HG03060 (cell line): ENCODE measurements around the gene GAS6.

Source experiments
- ATAC-seq: cut with Tn5 transposase; IDR thresholded peaks from one replicate; pipeline ENCODE4 v1.9.1; 2021; ENCODE audit warnings: low read depth, moderate number of reproducible peaks; ENCODE audit not compliant: unreplicated experiment

The GAS6 gene

GRCh38 chr13:113813070-113813748 lies 50.7 kb downstream of the GAS6 start:
- no peak for ATAC-seq

DNA sequence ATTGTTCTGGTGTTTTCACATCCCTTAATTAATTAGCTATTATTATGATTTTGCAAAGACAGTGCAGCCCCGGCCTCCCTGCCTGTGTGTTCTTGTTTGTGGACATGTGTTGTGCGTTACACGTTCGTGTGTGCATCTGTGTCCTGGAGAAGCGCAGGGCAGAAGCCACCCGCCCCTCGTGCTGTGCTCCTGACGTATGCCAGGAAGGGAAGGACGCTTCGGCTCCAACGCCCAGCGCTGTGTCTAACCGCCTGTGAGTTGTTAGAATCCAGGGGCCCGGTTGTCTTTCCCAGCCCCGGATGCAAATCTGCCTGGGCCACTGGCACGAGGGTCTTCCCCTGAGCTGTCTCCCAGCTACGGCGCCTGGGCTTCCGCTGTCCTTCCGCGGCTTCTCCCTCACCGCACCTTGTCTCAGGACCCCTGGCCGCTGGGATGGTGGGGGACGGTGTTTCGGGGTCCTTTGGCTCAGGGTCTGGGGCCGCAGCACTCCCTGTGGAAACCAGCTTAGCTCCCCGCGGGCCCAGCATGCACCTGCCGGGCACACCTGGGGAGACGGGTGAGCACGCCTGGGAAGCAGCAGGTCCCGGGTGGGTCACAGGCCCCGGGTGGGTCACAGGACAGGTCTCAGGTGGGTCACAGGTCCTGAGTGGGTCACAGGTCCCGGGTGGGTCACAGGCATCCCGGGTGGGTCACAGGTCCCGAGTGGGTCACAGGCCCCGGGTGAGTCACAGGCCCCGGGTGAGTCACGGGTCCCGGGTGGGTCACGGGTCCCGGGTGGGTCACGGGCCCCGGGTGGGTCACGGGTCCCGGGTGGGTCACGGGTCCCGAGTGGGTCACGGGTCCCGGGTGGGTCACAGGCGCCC lies 51.5 kb downstream of the GAS6 start:
- ATAC-seq: no peak

DNA sequence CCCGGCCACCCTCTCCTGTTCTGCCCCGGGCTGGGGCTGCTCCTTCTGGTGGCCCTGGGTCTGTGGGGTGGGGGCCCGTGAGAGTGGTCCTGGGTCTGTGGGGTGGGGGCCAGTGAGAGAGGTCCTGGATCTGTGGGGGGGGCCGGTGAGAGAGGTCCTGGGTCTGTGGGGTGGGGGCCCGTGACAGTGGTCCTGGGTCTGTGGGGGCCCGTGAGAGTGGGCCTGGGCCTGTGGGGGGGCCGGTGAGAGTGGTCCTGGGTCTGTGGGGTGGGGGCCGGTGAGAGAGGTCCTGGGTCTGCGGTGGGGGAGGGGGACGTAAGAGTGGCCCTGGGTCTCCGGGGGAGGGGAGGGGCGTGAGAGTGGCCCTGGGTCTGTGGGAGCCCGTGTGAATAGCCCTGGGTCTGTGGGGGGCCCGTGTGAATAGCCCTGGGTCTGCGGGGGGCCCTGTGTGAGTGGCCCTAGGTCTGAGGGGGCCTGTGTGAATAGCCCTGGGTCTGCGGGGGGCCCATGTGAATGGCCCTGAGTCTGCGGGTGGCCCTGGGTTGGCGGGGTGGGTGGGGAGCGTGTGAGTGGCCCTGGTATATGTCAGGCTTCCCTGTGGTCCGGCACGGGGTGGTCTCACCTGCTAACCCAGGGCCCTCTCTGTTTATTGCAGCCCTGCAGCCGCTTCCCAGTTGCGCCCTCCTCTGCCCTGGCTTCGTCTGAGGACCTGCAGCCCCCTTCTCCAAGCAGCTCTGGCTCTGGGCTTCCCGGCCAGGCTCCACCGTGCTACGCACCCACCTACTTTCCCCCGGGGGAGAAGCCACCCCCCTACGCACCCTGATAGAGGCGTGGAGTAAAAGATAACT lies 52.6 kb downstream of the GAS6 start:
- ATAC-seq: no peak

- ATAC-seq: no peak
Measured at GRCh38 chr13:113810640-113811039, 53.2 kb downstream of the GAS6 start.

DNA sequence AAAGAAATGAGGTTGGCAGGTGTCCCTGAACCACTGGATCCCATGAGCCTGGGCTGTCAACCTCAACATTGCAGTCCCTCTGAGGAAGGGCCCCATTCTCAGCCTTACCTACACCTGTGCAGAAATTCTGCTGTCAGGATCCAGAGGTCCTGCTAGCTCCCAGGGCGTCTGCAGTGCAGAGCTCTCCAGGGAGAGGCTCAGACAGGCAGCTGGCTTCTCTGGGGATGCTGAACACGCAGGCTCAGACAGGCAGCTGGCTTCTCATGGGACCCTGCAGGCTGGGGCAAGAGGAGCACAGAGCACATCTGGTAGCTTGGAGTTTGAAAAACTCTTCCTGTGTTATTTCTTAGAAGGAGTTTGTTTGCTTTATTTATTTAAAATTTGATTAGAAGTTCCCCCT lies 53.9 kb downstream of the GAS6 start:
- no peak for ATAC-seq

- no peak for ATAC-seq
Measured at GRCh38 chr13:113808058-113808834, 55.6 kb downstream of the GAS6 start.

DNA sequence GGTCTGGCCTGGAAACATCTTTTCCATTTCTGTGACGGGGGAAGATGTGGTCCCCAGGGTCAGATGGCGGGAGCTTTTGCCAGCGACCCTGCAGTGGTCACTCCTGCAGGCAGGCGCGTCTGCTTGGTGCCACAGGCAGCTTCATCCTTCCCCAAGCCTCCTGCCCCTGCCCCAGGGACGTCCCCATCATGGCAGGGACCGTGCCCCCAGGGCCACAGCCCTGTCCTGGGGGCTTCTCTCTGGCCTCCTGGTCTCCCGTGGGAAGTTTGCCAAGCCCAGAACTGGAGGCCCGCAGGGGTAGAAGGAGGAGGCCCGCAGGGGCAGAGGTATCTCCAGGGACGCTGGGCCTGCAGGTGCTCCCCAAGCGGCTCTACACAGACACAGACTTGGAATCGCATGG lies 57.4 kb downstream of the GAS6 start:
- no peak for ATAC-seq

DNA sequence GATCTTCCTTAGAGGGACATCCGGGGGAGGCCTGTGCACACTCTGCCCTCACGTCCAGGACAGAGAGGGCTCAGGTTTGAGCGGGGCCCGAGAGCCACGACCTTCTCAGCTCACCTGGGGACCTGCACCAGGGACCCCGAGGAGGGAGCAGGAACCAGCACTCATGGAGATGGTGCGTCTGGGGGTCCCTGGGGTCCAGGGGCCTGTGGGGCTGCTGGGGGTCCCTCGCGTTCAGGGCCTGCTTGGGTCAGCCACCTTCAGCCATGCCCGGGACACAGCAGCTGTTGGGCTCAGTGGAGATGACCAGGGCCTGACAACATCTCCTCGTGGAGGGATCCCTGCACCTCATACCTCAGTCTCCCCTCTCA lies 57.8 kb downstream of the GAS6 start:
- ATAC-seq: no peak

- ATAC-seq: no peak
Measured at GRCh38 chr13:113805431-113806103, 58.3 kb downstream of the GAS6 start.

DNA sequence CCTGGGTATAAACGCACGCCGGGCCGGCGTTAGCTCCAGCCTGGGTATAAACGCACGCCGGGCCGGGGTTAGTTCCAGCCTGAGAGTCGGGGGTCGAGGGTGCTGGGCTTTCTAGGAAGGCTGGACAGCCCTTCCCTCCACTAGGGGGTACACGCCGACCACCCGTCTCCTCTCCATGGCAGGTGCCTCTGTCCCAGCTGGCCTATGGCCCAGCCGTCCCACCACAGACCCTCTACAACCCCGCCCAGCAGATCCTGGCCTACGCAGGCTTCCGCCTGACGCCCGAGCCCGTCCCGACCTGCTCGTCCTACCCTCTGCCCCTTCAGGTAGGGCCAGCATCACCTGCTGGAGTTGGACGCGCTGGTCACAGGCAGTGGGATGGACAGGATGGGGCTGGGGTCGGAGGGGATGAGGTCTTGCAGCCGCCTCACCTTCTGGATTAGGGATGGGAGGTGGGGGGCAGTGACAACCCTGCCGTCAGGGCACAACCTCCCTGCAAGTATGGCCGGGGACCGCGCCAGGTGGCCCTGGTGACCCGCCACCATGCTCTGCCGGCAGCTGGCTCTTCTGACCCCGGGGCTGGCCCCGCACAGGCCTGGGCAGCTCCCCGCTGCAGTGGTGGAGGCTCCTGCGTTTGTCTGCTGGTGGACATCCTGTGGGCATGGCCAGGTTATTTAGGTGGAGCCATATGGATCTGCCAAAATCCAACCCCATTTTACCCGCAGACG lies 59.0 kb downstream of the GAS6 start:
- no peak for ATAC-seq

- ATAC-seq: no peak
Measured at GRCh38 chr13:113804017-113804702, 59.7 kb downstream of the GAS6 start.

GRCh38 chr13:113803409-113804016 lies 60.4 kb downstream of the GAS6 start:
- no peak for ATAC-seq

GRCh38 chr13:113802761-113803160 lies 61.1 kb downstream of the GAS6 start:
- no peak for ATAC-seq

GRCh38 chr13:113802090-113802531 lies 61.8 kb downstream of the GAS6 start:
- ATAC-seq: no peak

- ATAC-seq: no peak
Measured at GRCh38 chr13:113801289-113801961, 62.5 kb downstream of the GAS6 start.

- no peak for ATAC-seq
Measured at GRCh38 chr13:113800576-113800926, 63.3 kb downstream of the GAS6 start.

DNA sequence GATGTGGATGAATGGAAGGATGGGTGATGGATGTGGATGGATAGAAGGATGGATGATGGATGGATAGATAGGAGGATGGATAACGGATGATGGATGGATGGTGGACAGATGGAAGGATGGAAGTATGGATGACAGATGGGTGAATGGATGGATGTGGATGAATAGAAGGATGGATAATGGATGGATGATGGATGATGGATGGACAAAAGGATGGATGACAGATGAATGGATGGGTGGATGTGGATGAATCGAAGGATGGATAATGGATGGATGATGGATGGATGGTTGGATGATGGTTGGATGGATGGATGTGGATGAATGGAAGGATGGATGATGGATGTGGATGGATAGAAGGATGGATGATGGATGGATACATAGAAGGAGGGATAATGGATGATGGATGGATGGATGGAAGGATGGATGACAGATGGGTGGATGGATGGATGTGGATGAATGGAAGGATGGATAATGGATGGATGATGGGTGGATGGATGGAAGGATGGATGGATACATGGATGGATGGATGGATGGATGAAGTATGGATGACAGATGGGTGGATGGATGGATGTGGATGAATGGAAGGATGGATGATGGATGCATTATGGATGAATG lies 65.6 kb downstream of the GAS6 start:
- ATAC-seq: no peak
